KMS-11 (cell line): ENCODE data around the gene HADH.
A peak's percentile ranks its signal among the peaks of the same experiment; 100 is the strongest.

Source experiments
- H2AFZ ChIP-seq: fragments of 200-600 bp; sonication (generic); 2 replicates; pipeline ENCODE4 v1.6.1; 2016; ENCODE audit warnings: antibody characterized with exemption, mixed run types, low read depth
- H3K27ac ChIP-seq: fragments of 200-600 bp; sonication (generic); 2 replicates; pipeline ENCODE4 v1.6.1; 2016; ENCODE audit warnings: mild to moderate bottlenecking, mixed run types
- H3K27me3 ChIP-seq: fragments of 200-600 bp; sonication (generic); 2 replicates; pipeline ENCODE4 v1.6.1; 2017; ENCODE audit warnings: mild to moderate bottlenecking, low read depth, mixed run types, moderate library complexity; ENCODE audit not compliant: insufficient read depth
- H3K36me3 ChIP-seq: fragments of 200-600 bp; sonication (generic); 2 replicates; pipeline ENCODE4 v1.6.1; 2017; ENCODE audit warnings: mild to moderate bottlenecking, mixed run types; ENCODE audit not compliant: insufficient read depth
- H3K4me1 ChIP-seq: fragments of 200-600 bp; sonication (generic); 2 replicates; pipeline ENCODE4 v1.6.1; 2016; ENCODE audit warnings: mild to moderate bottlenecking, low read depth, mixed run types; ENCODE audit not compliant: poor library complexity, severe bottlenecking
- H3K4me2 ChIP-seq: fragments of 200-600 bp; sonication (generic); 2 replicates; pipeline ENCODE4 v1.7.0; 2016; ENCODE audit warnings: mild to moderate bottlenecking, mixed run types
- H3K4me3 ChIP-seq: fragments of 200-600 bp; sonication (generic); IDR thresholded peaks from 2 replicates; pipeline ENCODE4 v1.6.1; 2017; ENCODE audit warnings: low read depth, low read length, mixed read lengths; ENCODE audit not compliant: insufficient read depth
- H3K79me2 ChIP-seq: fragments of 200-600 bp; sonication (generic); 2 replicates; pipeline ENCODE4 v1.6.1; 2016; ENCODE audit warnings: low read depth, mixed run types; ENCODE audit not compliant: insufficient read depth
- H3K9ac ChIP-seq: fragments of 200-600 bp; sonication (generic); 2 replicates; pipeline ENCODE4 v1.6.1; 2016; ENCODE audit warnings: mild to moderate bottlenecking, mixed run types
- H4K20me1 ChIP-seq: fragments of 200-600 bp; sonication (generic); 2 replicates; pipeline ENCODE4 v1.6.1; 2016; ENCODE audit warnings: mild to moderate bottlenecking, mixed run types; ENCODE audit not compliant: insufficient read depth
- CTCF ChIP-seq: fragments of 200-600 bp; sonication (generic); conservative IDR thresholded peaks from 2 replicates; pipeline ENCODE4 v1.6.1; 2017; ENCODE audit warnings: low read depth, mild to moderate bottlenecking, antibody characterized with exemption, low read length, moderate library complexity, mixed read lengths

HADH gene

GRCh38 chr4:108051343-108051742 lies 61.7 kb downstream of the HADH start:
- no peaks in the 10 kb centered on the region for H3K79me2 ChIP-seq
- no peak overlapping the region for H2AFZ ChIP-seq
- peaks cover 24% of the 10 kb centered on the region for H3K4me1 ChIP-seq
- no peaks in the 10 kb centered on the region for H4K20me1 ChIP-seq
- H3K27ac ChIP-seq, result no peak overlapping the region
- H3K4me2 ChIP-seq, result no peak overlapping the region
- no peaks in the 10 kb centered on the region for H3K27me3 ChIP-seq
- no peak for TF ChIP-seq CTCF
- no peaks in the 10 kb centered on the region for H3K36me3 ChIP-seq
- no peak overlapping the region for H3K4me3 ChIP-seq
- H3K9ac ChIP-seq, result no peak overlapping the region

- no peak overlapping the region for H2AFZ ChIP-seq
- no peaks in the 10 kb centered on the region for H3K36me3 ChIP-seq
- no peak overlapping the region for H3K9ac ChIP-seq
- no peak overlapping the region for H3K27ac ChIP-seq
- H3K79me2 ChIP-seq, result no peaks in the 10 kb centered on the region
- no peak for TF ChIP-seq CTCF
- no peaks in the 10 kb centered on the region for H3K27me3 ChIP-seq
- no peak overlapping the region for H3K4me3 ChIP-seq
- peak overlapping the region; percentile 24; the same call in 1 of the 2 replicates for H3K4me2 ChIP-seq
- H3K4me1 ChIP-seq, result peaks cover 35% of the 10 kb centered on the region
- no peaks in the 10 kb centered on the region for H4K20me1 ChIP-seq
These were observed 63.0 kb downstream of the HADH start for GRCh38 chr4:108052558-108053120.

DNA sequence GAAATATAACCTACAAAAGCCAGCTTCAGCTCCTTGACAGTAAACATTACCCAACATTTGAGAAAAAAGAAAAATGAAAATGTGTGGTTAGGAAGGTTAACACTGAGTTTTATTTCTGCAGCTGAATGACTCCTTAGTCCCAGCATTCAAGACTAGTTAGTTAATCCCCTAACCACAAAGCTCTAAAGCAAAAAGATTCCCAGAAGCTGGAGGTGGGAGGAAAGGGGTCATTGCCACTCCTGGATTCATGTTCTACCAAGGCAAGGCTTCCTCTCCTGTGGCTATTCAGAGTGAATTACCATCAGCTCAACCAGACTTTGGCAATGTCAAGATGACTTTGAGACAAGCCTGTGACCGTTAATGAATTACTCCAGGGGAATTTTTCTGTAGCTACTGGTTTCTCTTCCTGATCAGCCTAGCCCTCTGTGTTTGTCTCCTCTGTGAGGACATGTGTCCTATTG lies 63.6 kb downstream of the HADH start:
- Histone ChIP-seq H4K20me1 (no peaks in the 10 kb centered on the region), H3K79me2 (no peaks in the 10 kb centered on the region), H3K27ac (no peak overlapping the region; the same call in 1 of the 2 replicates), H3K27me3 (no peaks in the 10 kb centered on the region), H3K4me2 (peak overlapping the region; percentile 24; the same call in 1 of the 2 replicates), H3K9ac (no peak overlapping the region), H3K36me3 (no peaks in the 10 kb centered on the region), H2AFZ (no peak overlapping the region), H3K4me1 (peaks cover 35% of the 10 kb centered on the region), H3K4me3 (no peak overlapping the region)
- no peak for TF ChIP-seq CTCF

DNA sequence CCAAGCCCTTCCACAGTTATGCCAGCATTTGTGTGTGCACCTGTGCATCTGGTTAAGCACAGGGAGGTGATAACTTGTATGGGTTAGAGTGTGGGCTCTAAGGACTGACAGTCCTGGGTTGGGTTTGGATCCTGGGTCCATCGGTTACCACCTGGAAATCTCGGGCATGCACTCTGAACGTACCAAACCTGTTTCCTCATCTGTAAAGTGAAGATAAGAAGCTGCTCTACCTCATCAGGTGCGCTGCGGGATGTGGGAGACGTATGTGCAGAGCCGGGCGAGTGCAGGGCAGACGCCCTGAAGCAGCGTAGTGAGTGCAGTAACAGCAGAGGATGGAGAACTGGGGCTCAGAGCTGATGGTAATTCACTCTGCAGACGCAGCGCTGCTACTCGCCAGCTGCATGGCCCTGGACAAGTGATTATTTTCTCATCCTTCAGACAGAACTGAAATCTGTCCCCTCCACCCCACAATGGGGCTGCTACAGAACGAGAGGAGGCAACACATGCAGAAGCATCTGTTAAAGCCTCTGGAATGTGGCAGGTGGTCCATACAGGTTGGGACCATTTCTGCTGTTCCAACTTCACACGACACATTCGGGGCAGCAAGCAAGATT lies 64.4 kb downstream of the HADH start:
- H3K4me1 ChIP-seq, result peaks cover 35% of the 10 kb centered on the region
- H2AFZ ChIP-seq, result no peak overlapping the region
- no peak overlapping the region for H3K4me3 ChIP-seq
- no peak for TF ChIP-seq CTCF
- H4K20me1 ChIP-seq, result no peaks in the 10 kb centered on the region
- no peak overlapping the region for H3K27ac ChIP-seq
- H3K9ac ChIP-seq, result no peak overlapping the region
- no peaks in the 10 kb centered on the region for H3K36me3 ChIP-seq
- no peaks in the 10 kb centered on the region for H3K27me3 ChIP-seq
- no peaks in the 10 kb centered on the region for H3K79me2 ChIP-seq
- no peak overlapping the region for H3K4me2 ChIP-seq
